HEK293 (cell line): ENCODE measurements around the gene LYPD6B.

Source experiments
- CTCF ChIP-seq: fragments of 450-650 bp; formaldehyde crosslinking; IDR thresholded peaks from 2 replicates; pipeline ENCODE4 v1.5.1; 2016; ENCODE audit warnings: missing biosample characterization, missing genetic modification characterization
- ZBTB7A ChIP-seq: fragments of 450-650 bp; formaldehyde crosslinking; IDR thresholded peaks from 2 replicates; pipeline ENCODE4 v1.5.1; 2016; ENCODE audit warnings: low read depth, missing biosample characterization, missing genetic modification characterization
- ZNF140 ChIP-seq: fragments of 450-650 bp; formaldehyde crosslinking; IDR thresholded peaks from 2 replicates; pipeline ENCODE4 v1.5.1; 2016; ENCODE audit warnings: missing biosample characterization, missing genetic modification characterization
- ZNF302 ChIP-seq: fragments of 450-650 bp; formaldehyde crosslinking; IDR thresholded peaks from 2 replicates; pipeline ENCODE4 v1.5.1; 2016; ENCODE audit warnings: missing biosample characterization, missing genetic modification characterization, low read depth
- ZNF514 ChIP-seq: fragments of 450-650 bp; formaldehyde crosslinking; IDR thresholded peaks from 2 replicates; pipeline ENCODE4 v1.5.1; 2016; ENCODE audit warnings: missing biosample characterization, missing genetic modification characterization
- ZNF600 ChIP-seq: fragments of 450-650 bp; formaldehyde crosslinking; IDR thresholded peaks from 2 replicates; pipeline ENCODE4 v1.5.1; 2016; ENCODE audit warnings: missing biosample characterization, missing genetic modification characterization
- ZNF692 ChIP-seq: fragments of 450-650 bp; formaldehyde crosslinking; IDR thresholded peaks from 2 replicates; pipeline ENCODE4 v1.5.1; 2016; ENCODE audit warnings: missing biosample characterization, missing genetic modification characterization
- TF ChIP-seq, protein P1 (sequence below): fragments of 450-650 bp; formaldehyde crosslinking; IDR thresholded peaks from 2 replicates; pipeline ENCODE4 v1.5.1; 2016; ENCODE audit warnings: missing biosample characterization, missing genetic modification characterization

DNA sequence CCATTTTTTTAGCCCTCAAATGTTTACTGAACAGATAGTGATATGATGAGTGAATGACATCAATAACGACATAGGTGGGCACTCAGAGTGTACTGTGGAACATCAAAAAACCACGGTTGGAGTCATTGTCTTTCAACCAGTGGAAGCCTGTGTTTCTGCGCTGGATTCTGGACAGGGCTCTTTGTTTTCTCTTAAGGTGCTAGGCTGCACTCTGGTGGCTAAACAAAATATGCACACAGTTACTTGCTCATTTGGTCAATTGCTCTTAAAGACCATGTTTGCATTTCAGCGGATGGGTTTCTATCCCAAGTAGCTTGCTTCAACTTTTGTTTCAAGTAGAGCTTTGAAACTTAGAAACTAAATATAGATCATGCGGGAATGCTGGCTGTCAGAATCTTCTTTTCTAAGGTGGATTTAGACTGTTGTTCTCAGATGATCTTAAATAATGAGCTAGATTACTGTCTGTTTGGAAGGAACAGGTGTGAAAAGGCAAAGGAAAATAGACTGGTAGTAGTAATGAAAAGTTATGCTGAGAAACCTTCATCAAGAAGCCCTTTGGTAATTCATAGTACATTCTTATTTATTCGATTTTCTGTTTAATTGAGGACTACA is 48.5 kb upstream of the LYPD6B start:
- TF ChIP-seq ZNF514 (tag by site-specific recombination) (no peak), CTCF (peak; percentile 59), ZBTB7A (no peak), ZNF302 (tag by site-specific recombination) (no peak), ZNF140 (tag by site-specific recombination) (no peak), ZNF692 (no peak), ZNF600 (tag by site-specific recombination) (no peak)
- TF ChIP-seq, protein P1, sequence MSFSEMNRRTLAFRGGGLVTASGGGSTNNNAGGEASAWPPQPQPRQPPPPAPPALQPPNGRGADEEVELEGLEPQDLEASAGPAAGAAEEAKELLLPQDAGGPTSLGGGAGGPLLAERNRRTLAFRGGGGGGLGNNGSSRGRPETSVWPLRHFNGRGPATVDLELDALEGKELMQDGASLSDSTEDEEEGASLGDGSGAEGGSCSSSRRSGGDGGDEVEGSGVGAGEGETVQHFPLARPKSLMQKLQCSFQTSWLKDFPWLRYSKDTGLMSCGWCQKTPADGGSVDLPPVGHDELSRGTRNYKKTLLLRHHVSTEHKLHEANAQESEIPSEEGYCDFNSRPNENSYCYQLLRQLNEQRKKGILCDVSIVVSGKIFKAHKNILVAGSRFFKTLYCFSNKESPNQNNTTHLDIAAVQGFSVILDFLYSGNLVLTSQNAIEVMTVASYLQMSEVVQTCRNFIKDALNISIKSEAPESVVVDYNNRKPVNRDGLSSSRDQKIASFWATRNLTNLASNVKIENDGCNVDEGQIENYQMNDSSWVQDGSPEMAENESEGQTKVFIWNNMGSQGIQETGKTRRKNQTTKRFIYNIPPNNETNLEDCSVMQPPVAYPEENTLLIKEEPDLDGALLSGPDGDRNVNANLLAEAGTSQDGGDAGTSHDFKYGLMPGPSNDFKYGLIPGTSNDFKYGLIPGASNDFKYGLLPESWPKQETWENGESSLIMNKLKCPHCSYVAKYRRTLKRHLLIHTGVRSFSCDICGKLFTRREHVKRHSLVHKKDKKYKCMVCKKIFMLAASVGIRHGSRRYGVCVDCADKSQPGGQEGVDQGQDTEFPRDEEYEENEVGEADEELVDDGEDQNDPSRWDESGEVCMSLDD (tag by site-specific recombination) = no peak
